ENCODE results near the gene CFAP97D2. TPM values are rescaled to one million over a fixed set of nuclear protein-coding genes. Genes with fewer than 3 reads are reported as not detected.

The CFAP97D2 gene
- polyA plus RNA-seq, 1 of the 3 experiments (the other 2 are of a cell fraction), result not detected

DNA sequence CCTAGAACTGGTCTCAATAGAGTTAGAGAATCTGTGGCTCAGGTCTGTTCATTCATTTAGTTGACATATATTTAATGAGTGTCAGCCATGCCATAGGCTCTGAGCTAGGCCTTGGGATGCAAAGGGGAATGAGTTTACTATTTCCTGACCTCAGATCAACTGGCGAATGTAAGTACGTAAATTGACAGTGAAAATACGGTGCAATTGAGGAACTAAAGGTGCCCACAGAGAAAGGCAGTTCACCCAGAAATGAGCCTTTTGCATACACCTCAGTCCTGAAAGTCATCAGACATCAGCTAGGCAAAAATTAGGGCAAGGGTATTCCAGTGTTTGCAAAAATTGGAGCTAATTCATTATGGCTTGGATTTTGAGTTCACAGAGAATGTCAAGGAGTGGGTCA is 81.8 kb downstream of the CFAP97D2 start:
- peaks cover 86% of the 10 kb centered on the region in 2 experiments for H3K36me3 ChIP-seq (replicated peaks in 1 of 2; ENCODE audit: control insufficient read depth in 1 of 2, insufficient read depth in 2 of 2, low read length in 1 of 2)

GRCh38 chr13:114261328-114261965 is 82.4 kb downstream of the CFAP97D2 start:
- H3K9me2 ChIP-seq, result no peaks in the 10 kb centered on the region
- H3K79me2 ChIP-seq (ENCODE audit: insufficient read depth), result peaks cover 9% of the 10 kb centered on the region; the same call in 1 of the 2 replicates
- no peak overlapping the region for H3K4me2 ChIP-seq
- peaks cover 0 to 24% of the 10 kb centered on the region in 2 experiments; a peak in 2 of 4 replicates for H3K4me1 ChIP-seq (ENCODE audit: control insufficient read depth in 1 of 2, insufficient read depth in 2 of 2, low read depth in 1 of 2, low read length in 1 of 2)
- no peak overlapping the region for H3K4me3 ChIP-seq (ENCODE audit: low read depth in 2 of 2, low read length in 1 of 2)
- no peaks in the 10 kb centered on the region for H3K27me3 ChIP-seq (ENCODE audit: insufficient read depth)
- H3K36me3 ChIP-seq (replicated peaks in 1 of 2; ENCODE audit: control insufficient read depth in 1 of 2, insufficient read depth in 2 of 2, low read length in 1 of 2), result peaks cover 86% of the 10 kb centered on the region in 2 experiments
- WGBS (ENCODE audit: low lambda C conversion rate), result 100% methylated on average over 3 of the region's 3 CpGs
- ChIA-PET CTCF (no interaction called here), POLR2A (interaction anchor here (0.6 kb wide), 1 partner anchor 11 kb away, joined by 4 read pairs; no protein-coding TSS in a partner anchor)
- DNase-seq, result no peak
- H3F3A ChIP-seq (replicated peaks; ENCODE audit: insufficient read depth), result peaks cover 46% of the 10 kb centered on the region
- no peak overlapping the region for H3K9ac ChIP-seq
- H3K9me3 ChIP-seq, result no peaks in the 10 kb centered on the region
- no peak overlapping the region for H2AFZ ChIP-seq (ENCODE audit: low read depth)
- H3K27ac ChIP-seq (ENCODE audit: low read depth in 2 of 2, low read length in 1 of 2), result no peak overlapping the region; a peak in 1 of 4 replicates
- H4K20me1 ChIP-seq (ENCODE audit: insufficient read depth), result no peaks in the 10 kb centered on the region
- TF ChIP-seq USF1 (IDR thresholded peaks at IDR 0.05; ENCODE audit: borderline replicate concordance, low read depth) (no peak), CHD2 (IDR thresholded peaks at IDR 0.05; ENCODE audit: low read length, partially characterized antibody) (no peak), ELF1 (IDR thresholded peaks at IDR 0.05) (no peak), SIN3A (IDR thresholded peaks at IDR 0.05; ENCODE audit: borderline replicate concordance, low read depth, low read length) (no peak), POLR2AphosphoS5 (IDR thresholded peaks at IDR 0.05; ENCODE audit: low read depth, low read length) (no peak), MEF2A (IDR thresholded peaks at IDR 0.05; ENCODE audit: borderline replicate concordance, low read depth) (no peak), JUND (IDR thresholded peaks at IDR 0.05) (no peak), FOSL2 (IDR thresholded peaks at IDR 0.05; ENCODE audit: borderline replicate concordance, low read depth) (no peak), REST (IDR thresholded peaks at IDR 0.05; ENCODE audit: low read depth, low read length) (no peak), NRF1 (IDR thresholded peaks at IDR 0.05; ENCODE audit: low read depth, low read length) (no peak)

More for the DNA sequence above, 81.8 kb downstream of the CFAP97D2 start:
- Histone ChIP-seq H3K9me3 (no peaks in the 10 kb centered on the region), H3K27me3 (ENCODE audit: insufficient read depth) (no peaks in the 10 kb centered on the region), H4K20me1 (ENCODE audit: insufficient read depth) (no peaks in the 10 kb centered on the region), H3F3A (replicated peaks; ENCODE audit: insufficient read depth) (peaks cover 42% of the 10 kb centered on the region), H3K4me1 (ENCODE audit: control insufficient read depth in 1 of 2, insufficient read depth in 2 of 2, low read depth in 1 of 2, low read length in 1 of 2) (peaks cover 0 to 19% of the 10 kb centered on the region in 2 experiments; a peak in 2 of 4 replicates), H3K9me2 (no peaks in the 10 kb centered on the region), H3K9ac (no peak overlapping the region), H3K79me2 (ENCODE audit: insufficient read depth) (peaks cover 8% of the 10 kb centered on the region; the same call in 1 of the 2 replicates), H2AFZ (ENCODE audit: low read depth) (no peak overlapping the region), H3K4me3 (ENCODE audit: low read depth in 2 of 2, low read length in 1 of 2) (no peak overlapping the region), H3K4me2 (no peak overlapping the region), H3K27ac (ENCODE audit: low read depth in 2 of 2, low read length in 1 of 2) (no peak overlapping the region)
- 98% methylated on average over 3 of the region's 3 CpGs for WGBS (ENCODE audit: low lambda C conversion rate)
- TF ChIP-seq ELF1 (IDR thresholded peaks at IDR 0.05), result no peak
- TF ChIP-seq JUND (IDR thresholded peaks at IDR 0.05), result no peak
- TF ChIP-seq RFX5 (IDR thresholded peaks at IDR 0.05; ENCODE audit: low read length), result no peak
- TF ChIP-seq GATA2 (CRISPR knock-in tag; IDR thresholded peaks at IDR 0.05), result no peak
- TF ChIP-seq SIN3A (IDR thresholded peaks at IDR 0.05; ENCODE audit: borderline replicate concordance, low read depth, low read length), result no peak
- TF ChIP-seq TAF1 (IDR thresholded peaks at IDR 0.05; ENCODE audit: borderline replicate concordance, low read depth, low read length), result no peak
- TF ChIP-seq, protein P1, sequence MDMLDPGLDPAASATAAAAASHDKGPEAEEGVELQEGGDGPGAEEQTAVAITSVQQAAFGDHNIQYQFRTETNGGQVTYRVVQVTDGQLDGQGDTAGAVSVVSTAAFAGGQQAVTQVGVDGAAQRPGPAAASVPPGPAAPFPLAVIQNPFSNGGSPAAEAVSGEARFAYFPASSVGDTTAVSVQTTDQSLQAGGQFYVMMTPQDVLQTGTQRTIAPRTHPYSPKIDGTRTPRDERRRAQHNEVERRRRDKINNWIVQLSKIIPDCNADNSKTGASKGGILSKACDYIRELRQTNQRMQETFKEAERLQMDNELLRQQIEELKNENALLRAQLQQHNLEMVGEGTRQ (IDR thresholded peaks at IDR 0.05; ENCODE audit: borderline replicate concordance, low read depth, low read length), result no peak
- no peak for TF ChIP-seq CHD2 (IDR thresholded peaks at IDR 0.05; ENCODE audit: low read length, partially characterized antibody)
- no peak for TF ChIP-seq GABPA (IDR thresholded peaks at IDR 0.05; ENCODE audit: low read depth)
- TF ChIP-seq RCOR1 (IDR thresholded peaks at IDR 0.05; ENCODE audit: low read length), result no peak
- TF ChIP-seq POLR2AphosphoS5 (IDR thresholded peaks at IDR 0.05; ENCODE audit: low read depth, low read length), result no peak
- TF ChIP-seq, protein P2, sequence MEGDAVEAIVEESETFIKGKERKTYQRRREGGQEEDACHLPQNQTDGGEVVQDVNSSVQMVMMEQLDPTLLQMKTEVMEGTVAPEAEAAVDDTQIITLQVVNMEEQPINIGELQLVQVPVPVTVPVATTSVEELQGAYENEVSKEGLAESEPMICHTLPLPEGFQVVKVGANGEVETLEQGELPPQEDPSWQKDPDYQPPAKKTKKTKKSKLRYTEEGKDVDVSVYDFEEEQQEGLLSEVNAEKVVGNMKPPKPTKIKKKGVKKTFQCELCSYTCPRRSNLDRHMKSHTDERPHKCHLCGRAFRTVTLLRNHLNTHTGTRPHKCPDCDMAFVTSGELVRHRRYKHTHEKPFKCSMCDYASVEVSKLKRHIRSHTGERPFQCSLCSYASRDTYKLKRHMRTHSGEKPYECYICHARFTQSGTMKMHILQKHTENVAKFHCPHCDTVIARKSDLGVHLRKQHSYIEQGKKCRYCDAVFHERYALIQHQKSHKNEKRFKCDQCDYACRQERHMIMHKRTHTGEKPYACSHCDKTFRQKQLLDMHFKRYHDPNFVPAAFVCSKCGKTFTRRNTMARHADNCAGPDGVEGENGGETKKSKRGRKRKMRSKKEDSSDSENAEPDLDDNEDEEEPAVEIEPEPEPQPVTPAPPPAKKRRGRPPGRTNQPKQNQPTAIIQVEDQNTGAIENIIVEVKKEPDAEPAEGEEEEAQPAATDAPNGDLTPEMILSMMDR (IDR thresholded peaks at IDR 0.05), result no peak
- TF ChIP-seq FOXM1 (IDR thresholded peaks at IDR 0.05; ENCODE audit: low read depth), result no peak
- TF ChIP-seq YY1 (IDR thresholded peaks at IDR 0.05; ENCODE audit: low read depth), result no peak
- no peak for TF ChIP-seq RXRA (IDR thresholded peaks at IDR 0.05; ENCODE audit: borderline replicate concordance, low read depth)
- TF ChIP-seq NRF1 (IDR thresholded peaks at IDR 0.05; ENCODE audit: low read depth, low read length), result no peak
- no peak for TF ChIP-seq TEAD4 (IDR thresholded peaks at IDR 0.05; ENCODE audit: borderline replicate concordance, insufficient read depth)
- TF ChIP-seq RAD21 (IDR thresholded peaks at IDR 0.05; ENCODE audit: low read length), result no peak
- TF ChIP-seq EP300 (IDR thresholded peaks at IDR 0.05; ENCODE audit: borderline replicate concordance in 1 of 2, low read depth in 1 of 2, low read length in 1 of 2), result no peak
- TF ChIP-seq FOXJ3 (CRISPR knock-in tag; IDR thresholded peaks at IDR 0.05), result no peak
- no peak for DNase-seq
- ChIA-PET CTCF (no interaction called here), POLR2A (interaction anchor here (0.6 kb wide), 1 partner anchor 11 kb away, joined by 4 read pairs; no protein-coding TSS in a partner anchor)
